Stimulated activated CD8-positive, alpha-beta memory T cell treated with anti-CD3 and anti-CD28 coated beads, Interleukin-12 subunit alpha, Interleukin-12 subunit beta, amount 100 ng/mL, for 24 hours (primary cell): ENCODE results near the gene ULBP2.
"Not testable (repeated sequence)": the region's sequence is repeated elsewhere in the genome, so short reads cannot be mapped to it uniquely, and the experiment has no call there.

Experiments used
- DNase-seq: peaks from one replicate; pipeline ENCODE4 v3.0.0-alpha.2; 2020; ENCODE audit errors: extremely low read depth

ULBP2 gene

DNA sequence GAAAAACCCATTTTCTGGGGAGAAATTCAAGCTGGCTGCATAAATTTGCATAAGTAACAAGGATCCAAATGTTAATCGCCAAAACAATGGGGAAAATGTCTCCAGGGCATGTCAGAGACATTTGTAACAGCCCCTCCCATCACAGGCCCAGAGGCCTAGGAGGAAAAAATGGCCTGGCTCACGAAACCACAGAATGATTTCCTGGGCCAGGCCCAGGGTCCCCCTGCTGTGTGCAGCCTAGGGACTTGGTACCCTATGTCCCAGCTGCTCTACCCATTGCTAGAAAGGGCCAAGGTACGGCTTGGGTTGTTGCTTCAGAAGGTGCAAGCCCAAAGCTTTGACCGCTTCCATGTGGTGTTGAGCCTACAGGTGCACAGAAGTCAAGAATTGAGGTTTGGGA lies 33.3 kb upstream of the ULBP2 start:
- not testable (repeated sequence) for DNase-seq

DNA sequence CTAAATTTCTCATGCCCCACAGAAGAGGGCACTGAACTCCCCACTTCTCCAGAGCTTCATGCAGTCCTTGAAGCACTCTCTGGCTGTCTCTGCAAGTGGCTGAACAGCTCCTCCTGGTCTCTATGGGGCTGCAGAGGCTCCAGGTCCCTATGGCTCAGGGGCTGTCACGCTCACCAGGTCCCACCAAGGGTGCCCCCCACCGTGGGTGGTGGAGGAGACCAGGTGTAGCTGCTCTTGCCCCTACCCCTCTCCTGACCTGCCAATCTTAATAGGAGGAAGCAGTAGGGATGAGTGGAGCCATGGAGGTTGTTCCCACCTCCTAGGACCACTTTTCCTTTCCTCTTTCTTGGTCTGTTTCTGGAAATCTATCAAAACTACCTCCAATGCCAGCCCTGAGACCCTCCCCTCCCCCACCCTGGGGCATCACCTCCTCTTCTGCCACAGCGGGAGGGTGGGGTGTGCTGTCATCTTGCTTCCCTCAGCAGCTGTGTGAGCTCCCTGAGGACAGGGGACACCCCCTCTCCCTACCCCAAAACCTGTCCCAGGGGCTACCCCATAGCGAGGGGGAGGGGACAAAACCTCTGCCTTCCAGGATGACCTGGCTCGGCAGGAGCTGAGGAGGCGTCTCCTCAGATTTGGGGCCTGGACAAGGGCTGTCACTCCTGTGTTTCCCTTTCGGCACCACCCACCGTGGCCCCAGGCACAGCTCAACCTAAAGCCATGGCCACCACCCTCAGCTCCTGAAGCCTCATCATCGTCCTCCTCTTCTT lies 31.9 kb upstream of the ULBP2 start:
- no peak for DNase-seq

DNA sequence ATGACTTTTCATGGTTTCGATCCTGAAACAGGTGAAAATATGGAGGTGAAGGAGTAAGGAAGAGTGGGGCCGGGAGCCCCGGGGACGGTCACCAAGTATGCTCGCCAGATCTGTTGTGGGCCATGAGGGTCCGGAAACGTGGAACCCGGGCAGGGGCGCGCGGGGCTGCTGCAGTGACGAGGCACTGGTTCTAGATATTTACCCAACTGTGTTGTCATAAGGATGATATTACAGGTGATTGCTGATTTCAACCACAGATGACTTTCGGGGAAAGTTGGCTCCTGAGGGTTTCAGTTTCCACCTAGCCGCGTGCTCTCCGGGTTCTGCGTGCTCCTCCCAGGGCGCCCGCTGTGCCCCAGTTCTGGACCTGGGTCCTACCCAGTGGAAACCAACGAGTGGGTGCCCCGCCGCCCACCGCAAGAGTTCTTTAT lies 31.1 kb upstream of the ULBP2 start:
- DNase-seq: no peak

GRCh38 chr6:149912680-149913079 lies 29.1 kb upstream of the ULBP2 start:
- not testable (repeated sequence) for DNase-seq

DNA sequence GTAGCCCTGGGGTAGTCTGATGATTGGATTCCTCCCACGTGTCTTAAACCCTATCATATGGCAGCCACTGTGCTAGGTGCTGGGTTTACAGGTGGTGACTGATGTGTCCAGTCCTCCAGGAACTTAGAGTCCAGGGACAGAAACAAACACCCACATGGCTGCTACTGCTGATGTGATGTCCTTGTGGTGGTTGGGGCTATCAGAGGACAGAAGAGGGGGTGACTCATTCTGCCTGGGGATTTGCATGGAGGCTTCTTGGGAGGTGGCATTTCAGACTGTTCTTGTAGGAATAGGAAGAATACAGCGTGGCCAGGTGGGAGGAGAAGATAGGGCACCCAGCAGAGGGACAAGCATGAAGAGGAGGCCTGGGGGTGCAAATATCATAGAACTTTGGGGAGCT lies 28.7 kb upstream of the ULBP2 start:
- DNase-seq: no peak

- DNase-seq: no peak
Measured at GRCh38 chr6:149913540-149914240, 28.1 kb upstream of the ULBP2 start.

- no peak for DNase-seq
Measured at GRCh38 chr6:149915970-149916865, 25.6 kb upstream of the ULBP2 start.

GRCh38 chr6:149917679-149918078 lies 24.1 kb upstream of the ULBP2 start:
- DNase-seq: no peak

DNA sequence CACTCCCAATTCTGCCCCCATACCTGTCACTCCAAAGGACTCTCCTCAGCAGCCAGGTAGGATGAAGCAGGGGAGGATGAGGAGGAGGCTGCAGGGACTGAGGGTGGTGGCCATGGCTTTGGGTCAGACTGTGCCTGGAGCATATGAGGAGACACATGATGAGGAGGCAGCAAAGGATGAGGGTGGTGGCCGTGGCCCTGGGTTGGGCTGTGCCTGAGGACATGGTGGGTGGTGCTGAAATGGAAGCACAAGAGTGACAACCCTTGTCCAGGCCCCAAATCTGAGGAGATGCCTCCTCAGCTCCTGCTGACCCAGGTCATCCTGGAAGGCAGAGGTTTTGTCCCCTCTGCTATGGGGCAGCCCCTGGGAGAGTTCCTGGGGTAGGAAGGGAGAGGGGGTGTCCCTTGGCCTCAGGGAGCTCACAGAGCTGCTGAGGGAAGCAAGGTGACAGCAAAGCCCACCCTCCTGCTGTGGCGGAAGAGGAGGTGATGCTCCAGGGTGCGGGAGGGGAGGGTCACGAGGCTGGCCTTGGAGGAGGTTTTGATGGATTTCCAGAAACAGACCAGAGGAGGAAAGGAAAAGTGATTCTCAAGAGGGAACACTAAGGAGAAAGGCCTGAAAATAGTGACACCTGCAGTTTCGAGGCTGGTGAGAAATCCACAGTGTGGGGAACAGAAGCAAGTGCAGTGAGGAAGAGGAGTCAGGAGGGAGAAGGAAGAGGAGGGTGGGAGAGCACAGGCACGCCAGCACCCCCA lies 23.5 kb upstream of the ULBP2 start:
- no peak for DNase-seq

- DNase-seq: not testable (repeated sequence)
Measured at GRCh38 chr6:149919126-149919833, 22.5 kb upstream of the ULBP2 start.

DNA sequence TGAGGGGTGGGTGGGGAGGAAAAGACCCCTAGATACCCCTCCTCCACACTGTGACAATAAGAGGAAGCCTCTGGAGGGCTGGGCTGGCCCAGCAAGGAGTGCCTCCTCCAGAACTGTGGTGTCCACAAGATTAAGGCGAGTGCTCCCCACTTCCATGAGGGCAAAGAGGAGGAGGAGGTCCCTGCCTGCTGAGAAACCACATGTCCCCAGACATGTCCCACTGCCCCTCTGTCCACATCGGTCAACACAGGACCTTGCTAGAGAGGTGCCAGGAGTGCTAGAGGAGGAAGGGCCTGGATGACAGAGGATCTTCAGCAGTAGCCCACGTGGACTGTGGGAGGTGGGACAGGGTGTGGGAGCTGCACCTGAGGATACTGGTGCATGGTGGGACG lies 22.0 kb upstream of the ULBP2 start:
- DNase-seq: no peak

DNA sequence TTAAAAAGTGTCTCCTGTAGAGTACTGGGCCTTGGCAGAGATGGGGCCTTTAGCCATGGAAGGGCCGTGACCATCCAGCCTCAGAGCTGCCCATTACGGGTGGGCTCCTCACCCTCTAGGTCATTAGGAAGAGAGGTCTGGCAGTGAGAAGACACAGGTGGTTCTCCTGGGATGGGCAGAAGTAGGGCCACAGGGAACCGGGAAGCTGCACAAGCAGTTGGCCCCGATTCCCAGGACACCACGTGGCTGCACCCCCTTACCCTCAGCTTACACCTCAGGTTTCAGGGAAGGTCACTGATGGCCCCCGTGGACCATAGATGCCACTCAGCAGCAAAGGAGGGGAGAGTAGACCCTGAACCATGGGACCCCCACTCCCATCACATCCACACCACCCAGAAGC lies 20.5 kb upstream of the ULBP2 start:
- DNase-seq: no peak

GRCh38 chr6:149922091-149922490 lies 19.7 kb upstream of the ULBP2 start:
- DNase-seq: not testable (repeated sequence)

DNA sequence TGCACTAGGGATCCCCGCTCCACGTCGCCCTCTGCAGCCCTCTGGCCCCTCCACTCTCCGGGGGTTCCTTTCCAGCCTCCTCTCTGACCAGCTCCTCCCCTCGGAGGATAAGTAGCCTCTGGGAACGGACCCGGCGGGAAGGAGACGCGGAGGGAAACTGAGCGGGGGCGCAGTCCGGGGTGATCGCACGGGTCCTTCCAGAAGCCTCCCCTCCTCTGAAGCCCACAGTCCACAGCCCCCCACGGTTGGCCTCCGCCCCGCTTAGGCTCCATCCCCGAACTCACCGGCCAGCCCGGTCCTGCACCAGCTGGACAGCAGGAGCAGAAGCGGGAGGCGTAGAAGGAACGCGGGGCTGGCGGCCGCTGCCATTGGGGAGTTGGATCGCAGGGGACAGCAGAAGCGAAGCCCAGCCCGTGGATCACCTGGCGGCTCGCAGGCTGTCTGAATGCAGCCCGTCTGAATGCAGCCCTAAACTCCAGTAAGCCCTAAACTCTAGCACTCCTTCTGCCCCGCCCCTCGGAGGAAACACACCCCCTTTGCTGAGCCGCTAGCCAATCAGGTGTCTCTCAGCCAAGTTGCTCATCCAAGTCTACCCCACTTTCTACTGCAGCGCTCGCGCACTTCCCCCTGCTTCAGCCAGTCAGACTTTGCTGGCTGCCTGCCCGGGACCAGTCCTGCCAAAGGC lies 19.0 kb upstream of the ULBP2 start, which contains the start of gene RAET1G:
TSS of gene RAET1G (minus strand) at position 480 of the 685 bp plus-strand sequence. CDS start at position 369, 111 bp downstream.
- DNase-seq: peak; percentile 60

DNA sequence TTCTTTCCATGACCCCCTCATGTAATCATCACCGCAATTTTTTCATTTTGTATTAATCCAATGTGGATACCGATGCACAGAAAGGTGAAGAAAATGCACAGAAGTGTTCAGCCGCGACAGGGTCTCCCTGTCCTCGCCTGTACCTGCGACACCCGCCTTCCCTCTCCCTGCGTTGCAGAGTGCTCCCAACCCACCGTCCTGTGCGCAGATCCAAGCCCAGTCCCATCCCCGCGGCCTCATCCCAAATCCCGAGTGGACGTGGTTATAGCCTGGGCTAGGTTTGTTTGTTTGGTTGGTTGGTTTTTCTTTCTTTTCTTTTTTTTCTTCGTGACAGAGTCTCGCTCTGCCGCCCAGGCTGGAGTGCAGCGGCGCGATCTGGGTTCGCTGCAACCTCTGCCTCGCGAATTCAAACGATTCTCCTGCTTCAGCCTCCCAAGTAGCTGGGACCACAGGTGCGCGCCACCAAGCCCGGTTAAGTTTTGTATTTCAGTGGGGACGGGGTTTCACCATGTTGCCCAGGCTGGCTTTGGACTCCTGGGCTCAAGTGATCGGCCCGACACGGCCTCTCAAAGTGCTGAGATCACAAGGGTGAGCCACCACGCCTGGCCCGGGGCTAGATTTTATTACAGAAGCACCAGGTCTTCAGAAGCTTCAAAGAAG lies 18.4 kb upstream of the ULBP2 start:
- no peak for DNase-seq

- DNase-seq: no peak
Measured at GRCh38 chr6:149924206-149924932, 17.4 kb upstream of the ULBP2 start.

DNA sequence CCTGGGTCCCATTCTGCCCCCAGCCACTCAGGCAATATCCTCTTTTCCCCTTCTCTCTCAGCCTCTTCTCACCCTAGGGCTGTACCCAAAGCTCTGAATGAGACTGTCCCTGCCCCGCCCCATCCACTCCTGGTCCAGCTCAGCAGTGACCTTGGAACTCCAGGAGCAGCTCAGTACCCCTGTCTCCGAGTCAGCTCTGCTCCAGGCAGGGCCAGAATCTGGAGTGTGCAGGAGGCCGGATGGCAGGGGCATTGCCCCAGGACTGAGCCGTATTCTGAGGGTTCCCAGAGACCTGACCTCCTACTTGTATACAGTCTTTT lies 16.9 kb upstream of the ULBP2 start:
- DNase-seq: no peak

DNA sequence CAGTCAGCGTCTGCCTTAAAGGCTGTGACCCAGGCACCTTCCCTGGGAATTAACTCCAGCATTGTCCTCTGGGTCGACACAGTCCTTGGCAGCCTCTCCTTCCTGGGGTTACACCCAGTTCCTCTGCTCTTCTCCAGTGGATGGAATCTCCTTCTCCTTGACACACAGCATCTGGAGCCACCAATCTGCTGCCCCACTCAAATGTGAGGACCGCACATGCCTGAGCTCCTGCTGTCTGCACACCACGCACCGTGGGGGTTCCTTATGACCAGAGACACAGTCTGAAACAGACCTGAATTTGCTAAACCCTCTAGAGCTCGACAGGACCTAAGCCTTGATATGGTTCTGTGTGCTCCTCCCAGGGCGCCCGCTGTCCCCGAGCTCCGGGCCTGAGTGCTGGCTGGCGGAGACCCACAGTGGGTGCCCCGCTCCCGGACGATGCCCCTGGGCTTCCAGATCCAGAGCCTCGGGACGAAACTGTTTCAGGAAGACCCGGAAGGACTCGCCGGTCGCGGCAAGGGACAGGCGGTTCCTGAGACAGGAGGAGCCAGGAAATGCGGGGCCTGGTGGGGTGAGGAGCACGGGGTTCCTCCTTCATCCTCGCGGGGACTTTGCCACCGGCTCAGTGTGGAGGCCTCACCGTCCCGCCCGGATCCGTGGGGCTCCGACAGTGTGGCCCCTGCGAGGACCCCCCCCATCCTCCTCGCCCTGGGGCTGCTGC lies 16.4 kb upstream of the ULBP2 start:
- DNase-seq: no peak
